SIG-M5 treated with dmso at 0.1 percent for 504 hours (cell line): ENCODE data around the gene MKKS.
A peak's percentile ranks its signal among the peaks of the same experiment; 100 is the strongest.
"Not testable (repeated sequence)": the region's sequence is repeated elsewhere in the genome, so short reads cannot be mapped to it uniquely, and the experiment has no call there.

Source experiments
- DNase-seq: peaks from one replicate; lab custom pipeline; 2025; ENCODE audit not compliant: unreplicated experiment; lab: John Stamatoyannopoulos, UW

Gene MKKS

GRCh38 chr20:10449270-10449669, 15.2 kb upstream of the MKKS start:
- no peak for DNase-seq

GRCh38 chr20:10448270-10449156, 14.5 kb upstream of the MKKS start:
- DNase-seq: no peak

- peak; percentile 88 for DNase-seq
Measured at GRCh38 chr20:10447028-10447427, 13.0 kb upstream of the MKKS start.

GRCh38 chr20:10445758-10446157, 11.7 kb upstream of the MKKS start:
- DNase-seq: no peak

- no peak for DNase-seq
Measured at GRCh38 chr20:10443936-10444335, 9.9 kb upstream of the MKKS start.

- DNase-seq: no peak
Measured at GRCh38 chr20:10438217-10438616, 4.2 kb upstream of the MKKS start.

GRCh38 chr20:10436053-10436699, 2.2 kb upstream of the MKKS start:
- no peak for DNase-seq

GRCh38 chr20:10434832-10435812, 1.1 kb upstream of the MKKS start, which contains the start of gene SLX4IP:
Gene SLX4IP, plus strand, starts transcription at chr20:10435305. Its CDS starts 22,900 bp downstream, at chr20:10458205.
- peak; percentile 98 for DNase-seq

- peak; percentile 98 for DNase-seq
Measured at GRCh38 chr20:10434467-10434831, 427 bp upstream of the MKKS start.

GRCh38 chr20:10433014-10433622, 904 bp downstream of the MKKS start:
- no peak for DNase-seq

- peak; percentile 12 for DNase-seq
Measured at GRCh38 chr20:10432079-10432478, 1.9 kb downstream of the MKKS start.

GRCh38 chr20:10430704-10431103, 3.3 kb downstream of the MKKS start:
- DNase-seq: no peak

- no peak for DNase-seq
Measured at GRCh38 chr20:10430000-10430466, 4.0 kb downstream of the MKKS start.

GRCh38 chr20:10429443-10429981, 4.5 kb downstream of the MKKS start:
- no peak for DNase-seq

- DNase-seq: no peak
Measured at GRCh38 chr20:10428008-10428407, 6.0 kb downstream of the MKKS start.

- DNase-seq: peak; percentile 22
Measured at GRCh38 chr20:10427060-10427692, 6.8 kb downstream of the MKKS start.

GRCh38 chr20:10423735-10424134, 10.3 kb downstream of the MKKS start:
- DNase-seq: no peak

GRCh38 chr20:10419550-10420133, 14.4 kb downstream of the MKKS start:
- DNase-seq: no peak

GRCh38 chr20:10417218-10417617, 16.8 kb downstream of the MKKS start:
- DNase-seq: not testable (repeated sequence)
